ENCODE data around the gene VGF.
"Not testable (repeated sequence)": the region's sequence is repeated elsewhere in the genome, so short reads cannot be mapped to it uniquely, and the experiment has no call there.

Gene VGF

GRCh38 chr7:101134399-101134980 lies 30.9 kb downstream of the VGF start:
- no peak for DNase-seq

GRCh38 chr7:101133621-101134398 lies 31.6 kb downstream of the VGF start:
- no peak for DNase-seq

DNA sequence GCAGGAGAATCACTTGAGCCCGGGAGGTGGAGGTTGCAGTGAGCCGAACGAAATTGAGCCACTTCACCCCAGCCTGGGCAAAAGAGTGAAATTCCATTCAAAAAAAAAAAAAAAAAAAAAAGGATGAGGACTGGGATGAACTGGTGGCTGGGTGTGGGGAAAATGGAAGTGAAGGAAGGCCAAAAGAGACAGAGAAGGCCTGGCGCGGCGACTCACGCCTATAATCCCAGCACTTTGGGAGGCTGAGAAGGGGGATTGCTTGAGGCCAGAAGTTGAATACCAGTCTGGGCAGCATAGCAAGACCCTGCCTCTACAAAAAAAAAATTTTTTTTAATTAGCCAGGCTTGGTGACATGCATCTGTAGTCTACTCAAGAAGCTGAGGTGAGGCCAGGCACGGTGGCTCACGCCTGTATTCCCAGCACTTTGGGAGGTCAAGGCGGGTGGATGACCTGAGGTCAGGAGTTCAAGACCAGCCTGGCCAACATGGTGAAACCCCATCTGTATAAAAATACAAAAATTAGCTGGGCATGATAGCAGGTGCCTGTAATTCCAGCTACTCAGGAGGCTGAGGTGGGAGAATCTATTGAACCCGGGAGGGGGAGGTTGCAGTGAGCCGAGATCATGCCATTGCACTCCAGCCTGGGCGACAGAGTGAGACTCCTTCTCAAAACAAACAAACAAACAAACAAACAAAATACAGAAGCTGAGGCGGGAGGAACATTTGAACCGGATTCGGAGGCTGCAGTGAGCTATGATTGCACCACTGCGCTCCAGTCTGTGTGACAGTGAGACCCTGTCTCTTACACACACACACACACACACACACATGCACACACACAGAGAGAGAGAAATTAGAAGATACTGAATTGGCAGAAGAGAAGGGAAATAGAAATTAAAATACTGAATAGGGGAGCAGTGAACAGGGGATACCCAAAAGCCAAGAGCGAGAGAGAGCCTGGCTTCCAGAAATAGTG lies 32.5 kb downstream of the VGF start:
- not testable (repeated sequence) for DNase-seq

- DNase-seq: no peak
These were observed 35.7 kb downstream of the VGF start for GRCh38 chr7:101129603-101130117.

DNA sequence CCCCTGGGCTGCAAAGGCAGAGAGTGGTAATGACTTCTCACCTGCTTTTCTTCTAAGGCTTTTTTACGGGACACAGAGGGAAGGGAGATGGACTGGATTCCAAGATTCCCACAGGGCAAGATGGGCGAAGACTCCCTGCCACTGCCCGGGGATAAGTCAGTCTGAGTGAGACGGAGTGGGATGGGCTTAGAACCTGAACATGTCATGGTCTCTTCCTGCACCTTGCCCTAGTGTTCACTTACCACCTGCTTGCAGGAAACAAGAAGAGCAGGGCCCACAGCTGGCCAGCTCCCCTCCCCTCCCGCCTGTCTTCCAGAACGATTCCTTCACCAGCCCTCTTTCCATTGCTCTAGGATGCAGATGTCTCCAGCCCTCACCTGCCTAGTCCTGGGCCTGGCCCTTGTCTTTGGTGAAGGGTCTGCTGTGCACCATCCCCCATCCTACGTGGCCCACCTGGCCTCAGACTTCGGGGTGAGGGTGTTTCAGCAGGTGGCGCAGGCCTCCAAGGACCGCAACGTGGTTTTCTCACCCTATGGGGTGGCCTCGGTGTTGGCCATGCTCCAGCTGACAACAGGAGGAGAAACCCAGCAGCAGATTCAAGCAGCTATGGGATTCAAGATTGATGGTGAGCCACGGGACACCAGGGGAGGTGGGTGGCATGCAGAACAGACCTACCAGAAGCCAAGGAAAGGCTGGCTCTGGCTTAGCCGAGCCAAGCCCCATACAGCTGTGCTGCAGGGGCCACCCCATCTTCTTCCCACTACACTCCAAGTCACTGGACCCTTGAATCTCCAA lies 37.1 kb downstream of the VGF start:
- DNase-seq: no peak

DNA sequence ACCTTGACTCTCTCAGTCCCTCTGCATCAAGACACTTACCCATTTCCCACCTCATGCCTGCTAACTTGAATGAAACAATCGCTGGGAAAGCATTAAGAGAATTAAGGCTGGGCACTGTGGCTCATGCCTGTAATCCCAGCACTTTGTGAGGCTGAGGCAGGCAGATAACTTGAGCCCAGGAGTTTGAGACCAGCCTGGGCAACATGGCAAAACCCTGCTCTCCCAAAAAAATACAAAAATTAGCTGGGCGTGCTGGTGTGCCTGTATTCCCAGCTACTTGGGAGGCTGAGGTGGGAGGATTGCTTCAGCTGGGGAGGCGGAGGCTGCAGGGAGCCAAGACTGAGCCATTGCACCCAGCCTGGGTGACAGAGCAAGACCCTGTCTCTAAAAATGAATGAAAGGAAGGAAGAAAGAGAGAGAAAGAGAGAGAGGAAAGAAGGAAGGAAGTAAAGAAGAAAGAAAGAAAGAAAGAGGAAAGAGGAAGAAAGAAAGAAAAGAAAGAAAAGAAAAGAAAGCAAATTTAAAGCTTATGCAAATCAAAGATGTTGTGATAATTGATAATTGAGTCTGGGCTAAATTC lies 37.8 kb downstream of the VGF start:
- no peak for DNase-seq

- no peak for DNase-seq
These were observed 38.5 kb downstream of the VGF start, which contains the start of gene SERPINE1 for GRCh38 chr7:101126651-101127459. TSS of gene SERPINE1 (plus strand) at chr7:101127104. CDS start at chr7:101128394, 1,290 bp downstream.

DNA sequence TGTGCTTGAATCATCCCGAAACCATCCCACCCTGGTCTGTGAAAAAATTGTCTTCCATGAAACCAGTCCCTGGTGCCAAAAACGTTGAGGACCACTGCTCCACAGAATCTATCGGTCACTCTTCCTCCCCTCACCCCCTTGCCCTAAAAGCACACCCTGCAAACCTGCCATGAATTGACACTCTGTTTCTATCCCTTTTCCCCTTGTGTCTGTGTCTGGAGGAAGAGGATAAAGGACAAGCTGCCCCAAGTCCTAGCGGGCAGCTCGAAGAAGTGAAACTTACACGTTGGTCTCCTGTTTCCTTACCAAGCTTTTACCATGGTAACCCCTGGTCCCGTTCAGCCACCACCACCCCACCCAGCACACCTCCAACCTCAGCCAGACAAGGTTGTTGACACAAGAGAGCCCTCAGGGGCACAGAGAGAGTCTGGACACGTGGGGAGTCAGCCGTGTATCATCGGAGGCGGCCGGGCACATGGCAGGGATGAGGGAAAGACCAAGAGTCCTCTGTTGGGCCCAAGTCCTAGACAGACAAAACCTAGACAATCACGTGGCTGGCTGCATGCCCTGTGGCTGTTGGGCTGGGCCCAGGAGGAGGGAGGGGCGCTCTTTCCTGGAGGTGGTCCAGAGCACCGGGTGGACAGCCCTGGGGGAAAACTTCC lies 39.2 kb downstream of the VGF start:
- DNase-seq: no peak

- DNase-seq: no peak
These were observed 40.9 kb downstream of the VGF start for GRCh38 chr7:101124376-101125056.

- DNase-seq: no peak
These were observed 41.7 kb downstream of the VGF start for GRCh38 chr7:101123703-101124068.

DNA sequence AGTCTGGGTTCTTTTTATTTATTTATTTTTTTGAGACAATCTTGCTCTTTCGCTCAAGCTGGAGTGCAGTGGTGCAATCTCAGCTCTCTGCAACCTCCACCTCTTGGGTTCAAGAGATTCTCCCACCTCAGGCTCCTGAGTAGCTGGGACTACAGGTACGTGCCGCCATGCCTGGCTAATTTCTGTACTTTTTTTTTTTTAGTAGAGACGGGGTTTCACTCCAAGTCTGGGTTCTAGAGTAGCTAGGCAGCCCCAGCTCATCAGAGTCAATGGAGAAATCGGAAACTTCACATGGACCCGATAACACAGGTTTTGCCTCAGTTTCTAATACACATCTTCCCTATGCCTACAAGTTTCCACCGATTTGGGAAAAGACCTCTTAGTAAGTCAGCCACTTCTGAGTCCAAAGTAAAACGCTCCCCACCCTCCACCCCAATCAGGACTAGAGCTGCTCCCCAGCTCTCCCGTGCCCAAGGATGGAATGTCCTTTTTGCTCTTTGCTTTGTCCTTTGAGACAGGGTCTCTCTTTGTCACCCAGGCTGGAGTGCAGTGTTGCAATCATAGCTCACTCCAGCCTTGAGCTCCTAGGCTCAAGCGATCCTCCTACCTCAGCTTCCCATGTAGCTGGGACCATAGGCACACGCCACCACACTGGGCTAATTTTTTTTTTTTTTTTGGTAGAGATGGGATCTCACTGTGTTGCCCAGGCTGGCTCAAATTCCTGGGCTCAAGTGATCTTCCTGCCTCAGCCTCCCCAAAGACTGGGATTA lies 42.3 kb downstream of the VGF start:
- DNase-seq: no peak

DNA sequence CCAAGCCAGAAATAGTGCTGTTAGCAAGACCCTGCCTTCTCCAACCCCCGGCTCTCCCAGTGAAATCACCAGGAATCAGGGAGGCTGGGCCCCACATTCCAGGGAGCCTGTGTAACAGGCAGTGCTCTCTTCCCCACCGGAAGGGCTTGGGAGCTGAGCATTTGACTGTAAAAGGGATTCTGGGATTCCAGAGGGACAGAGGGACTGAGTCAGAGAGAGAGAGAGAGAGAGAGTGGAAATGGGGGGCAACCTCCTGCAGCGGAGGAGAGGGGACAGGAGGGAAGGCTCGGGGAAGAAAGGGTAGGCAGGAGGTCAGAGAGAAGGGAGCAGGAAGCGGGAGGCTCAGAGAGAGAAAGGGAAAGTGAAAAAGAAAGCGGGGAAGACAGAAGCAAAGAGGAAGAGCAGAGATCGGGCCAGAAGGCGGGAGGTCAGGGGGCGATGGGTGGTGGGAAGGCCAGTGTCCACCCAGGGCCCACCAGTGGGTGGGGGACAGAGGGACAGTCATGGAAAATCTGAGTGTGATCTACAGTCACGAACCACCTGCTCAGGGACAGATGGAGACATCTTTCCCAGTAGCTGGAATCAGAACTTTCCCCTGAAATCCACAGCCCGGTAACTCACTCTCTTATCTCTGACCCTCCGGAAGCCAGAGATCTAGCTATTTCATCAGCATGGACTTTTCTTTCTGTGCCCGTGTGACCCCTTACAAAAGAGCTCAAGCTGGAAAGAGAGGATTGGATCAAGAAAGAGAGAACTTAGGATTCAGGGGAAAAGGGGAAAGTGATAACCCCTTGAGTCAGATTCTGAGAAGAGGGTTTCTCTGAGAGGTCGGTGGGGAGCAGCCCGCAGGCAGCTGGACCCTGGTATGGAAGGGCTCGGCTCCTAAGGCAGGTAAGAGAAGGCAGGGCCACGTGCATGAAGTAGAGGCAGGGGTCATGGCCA lies 43.1 kb downstream of the VGF start:
- no peak for DNase-seq

DNA sequence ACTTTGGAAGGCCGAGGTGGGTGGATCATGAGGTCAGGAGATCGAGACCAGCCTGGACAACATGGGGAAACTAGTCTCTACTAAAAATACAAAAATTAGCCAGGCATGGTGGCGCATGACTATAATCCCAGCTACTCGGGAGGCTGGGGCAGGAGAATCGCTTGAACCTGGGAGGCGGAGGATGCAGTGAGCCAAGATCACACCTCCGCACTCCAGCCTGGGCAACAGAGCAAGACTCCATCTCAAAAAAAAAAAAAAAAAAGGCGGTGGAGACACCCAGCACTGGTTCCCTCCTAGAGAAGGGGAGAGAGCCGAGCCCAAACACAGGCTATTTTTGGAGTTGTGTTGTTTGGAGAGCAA lies 43.8 kb downstream of the VGF start:
- not testable (repeated sequence) for DNase-seq

- no peak for DNase-seq
These were observed 45.1 kb downstream of the VGF start for GRCh38 chr7:101120315-101120714.

DNA sequence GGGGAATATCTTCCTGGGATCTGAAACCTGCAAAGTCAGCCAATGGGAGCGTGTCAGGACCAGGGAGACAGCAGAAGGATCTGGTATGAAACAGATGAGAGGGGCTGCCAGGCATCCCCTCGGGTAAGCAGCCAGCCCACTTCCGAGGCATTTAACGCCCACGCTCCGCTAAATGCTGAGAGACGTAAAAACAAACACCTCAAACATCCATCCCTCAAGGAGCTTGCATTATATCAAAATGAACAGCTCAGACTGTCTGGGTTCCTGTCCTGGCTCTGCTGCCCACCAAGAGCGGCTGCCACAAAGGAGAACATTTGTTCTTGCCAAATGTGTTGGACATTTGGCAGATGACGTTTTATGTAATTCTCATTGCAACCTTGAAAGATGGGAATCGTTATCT lies 45.5 kb downstream of the VGF start:
- no peak for DNase-seq

- DNase-seq: no peak
These were observed 46.5 kb downstream of the VGF start for GRCh38 chr7:101118856-101119255.

- DNase-seq: no peak
These were observed 48.5 kb downstream of the VGF start for GRCh38 chr7:101116898-101117297.

GRCh38 chr7:101115215-101115614 lies 50.2 kb downstream of the VGF start:
- no peak for DNase-seq

Data from NCI-H82 (cell line).